ENCODE measurements around the gene NEURL1B.
A peak's percentile ranks its signal among the peaks of the same experiment; 100 is the strongest.

The NEURL1B gene

DNA sequence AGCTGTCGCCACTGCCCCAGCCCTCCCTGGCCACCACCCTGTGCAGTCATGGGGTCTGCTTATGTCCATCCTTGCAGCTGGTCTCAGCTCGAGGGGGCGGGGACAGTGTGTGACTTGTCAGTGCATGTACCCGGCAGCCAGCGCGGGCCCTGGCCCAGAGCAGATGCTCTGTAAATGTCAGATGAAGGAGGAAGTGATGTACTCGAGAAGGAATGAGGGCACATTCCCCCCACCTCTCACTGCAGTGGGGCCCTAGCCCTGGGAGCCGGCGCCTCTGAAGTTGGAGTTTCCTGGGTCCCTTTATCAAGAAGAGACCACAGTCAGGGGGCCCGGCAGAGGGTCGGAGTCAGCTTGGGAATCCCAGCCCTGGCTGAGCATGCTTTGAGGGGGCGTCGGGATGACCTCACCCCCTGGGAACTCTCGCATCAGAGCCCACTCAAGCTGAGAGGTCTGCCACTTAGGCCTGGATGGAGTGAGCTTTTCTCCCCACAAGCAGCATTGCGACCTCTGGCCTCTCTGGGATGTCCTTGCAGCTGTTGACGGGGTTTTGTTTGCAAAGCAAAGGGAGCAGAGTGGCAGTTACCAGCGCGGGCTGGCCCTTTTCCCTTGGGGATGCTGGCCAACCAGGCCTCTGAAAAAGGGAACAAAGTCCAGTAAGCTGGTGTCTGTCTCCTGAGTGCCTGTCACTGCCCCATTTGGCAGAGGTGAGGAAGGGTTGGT lies 19.0 kb downstream of the NEURL1B start:
- Histone ChIP-seq H3K9me3 (ENCODE audit: control insufficient read depth, low read length) (peaks cover 10% of the 10 kb centered on the region), H3K4me1 (ENCODE audit: control insufficient read depth, insufficient read depth, low read length) (peaks cover 5% of the 10 kb centered on the region), H3K4me3 (ENCODE audit: low read length) (no peak overlapping the region), H3K9ac (ENCODE audit: low read length) (no peak overlapping the region), H3K27me3 (replicated peaks; ENCODE audit: control insufficient read depth, insufficient read depth, low read length) (no peaks in the 10 kb centered on the region), H3K36me3 (ENCODE audit: control insufficient read depth, insufficient read depth, low read length, severe bottlenecking) (no peaks in the 10 kb centered on the region)
- peak; percentile 76 for DNase-seq (ENCODE audit: low read depth)

DNA sequence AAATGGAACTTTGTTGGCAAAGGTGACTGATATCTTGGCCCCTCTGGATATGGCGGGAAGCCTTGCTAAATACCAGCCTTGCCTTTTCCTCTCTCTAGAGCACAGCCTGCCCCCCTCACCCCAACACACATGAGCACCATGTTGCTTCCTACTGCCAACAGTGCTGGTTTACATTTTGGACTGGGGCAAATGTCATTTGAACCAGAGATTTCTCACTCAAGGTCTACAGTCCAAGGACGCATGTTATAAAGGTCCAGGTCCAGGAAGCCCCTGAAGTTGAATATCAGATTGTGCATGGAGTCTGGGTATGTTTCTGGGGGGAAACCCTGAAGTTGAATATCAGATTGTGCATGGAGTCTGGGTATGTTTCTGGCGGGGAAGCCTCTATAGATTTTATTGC lies 19.9 kb downstream of the NEURL1B start:
- no peak overlapping the region for H3K4me3 ChIP-seq (ENCODE audit: low read length)
- H3K9ac ChIP-seq (ENCODE audit: low read length): no peak overlapping the region
- H3K27me3 ChIP-seq (replicated peaks; ENCODE audit: control insufficient read depth, insufficient read depth, low read length): no peaks in the 10 kb centered on the region
- peaks cover 5% of the 10 kb centered on the region for H3K4me1 ChIP-seq (ENCODE audit: control insufficient read depth, insufficient read depth, low read length)
- H3K36me3 ChIP-seq (ENCODE audit: control insufficient read depth, insufficient read depth, low read length, severe bottlenecking): no peaks in the 10 kb centered on the region
- no peak for DNase-seq (ENCODE audit: low read depth)
- peaks cover under 1% of the 10 kb centered on the region for H3K9me3 ChIP-seq (ENCODE audit: control insufficient read depth, low read length)

- Histone ChIP-seq H3K27me3 (replicated peaks; ENCODE audit: control insufficient read depth, insufficient read depth, low read length) (no peaks in the 10 kb centered on the region), H3K4me3 (ENCODE audit: low read length) (no peak overlapping the region), H3K9me3 (ENCODE audit: control insufficient read depth, low read length) (no peaks in the 10 kb centered on the region), H3K9ac (ENCODE audit: low read length) (no peak overlapping the region), H3K36me3 (ENCODE audit: control insufficient read depth, insufficient read depth, low read length, severe bottlenecking) (no peaks in the 10 kb centered on the region), H3K4me1 (ENCODE audit: control insufficient read depth, insufficient read depth, low read length) (peaks cover 5% of the 10 kb centered on the region)
- no peak for DNase-seq (ENCODE audit: low read depth)
Measured at GRCh38 chr5:172661526-172661925, 20.5 kb downstream of the NEURL1B start.

DNA sequence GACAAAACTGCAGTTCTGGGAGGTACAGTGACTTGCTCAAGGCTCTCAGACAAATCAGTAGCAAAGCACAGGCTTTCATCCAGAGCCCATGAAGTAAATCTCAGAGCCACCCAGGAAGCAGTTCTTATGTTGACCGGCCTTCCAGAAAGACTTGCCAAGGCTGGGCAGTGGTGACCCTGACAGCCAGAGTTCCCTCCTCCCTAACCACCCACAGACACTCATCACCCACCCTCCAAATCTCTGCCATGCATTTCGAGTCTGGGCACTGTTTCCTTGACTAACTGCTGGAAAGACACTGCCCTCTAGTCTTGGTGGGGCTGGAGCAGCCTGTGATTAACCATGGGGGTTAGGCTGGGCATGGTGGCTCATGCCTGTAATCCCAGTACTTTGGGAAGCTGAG lies 21.5 kb downstream of the NEURL1B start:
- Histone ChIP-seq H3K27me3 (replicated peaks; ENCODE audit: control insufficient read depth, insufficient read depth, low read length) (no peaks in the 10 kb centered on the region), H3K4me3 (ENCODE audit: low read length) (no peak overlapping the region), H3K4me1 (ENCODE audit: control insufficient read depth, insufficient read depth, low read length) (peaks cover 5% of the 10 kb centered on the region), H3K36me3 (ENCODE audit: control insufficient read depth, insufficient read depth, low read length, severe bottlenecking) (no peaks in the 10 kb centered on the region), H3K9ac (ENCODE audit: low read length) (no peak overlapping the region), H3K9me3 (ENCODE audit: control insufficient read depth, low read length) (no peaks in the 10 kb centered on the region)
- no peak for DNase-seq (ENCODE audit: low read depth)

DNA sequence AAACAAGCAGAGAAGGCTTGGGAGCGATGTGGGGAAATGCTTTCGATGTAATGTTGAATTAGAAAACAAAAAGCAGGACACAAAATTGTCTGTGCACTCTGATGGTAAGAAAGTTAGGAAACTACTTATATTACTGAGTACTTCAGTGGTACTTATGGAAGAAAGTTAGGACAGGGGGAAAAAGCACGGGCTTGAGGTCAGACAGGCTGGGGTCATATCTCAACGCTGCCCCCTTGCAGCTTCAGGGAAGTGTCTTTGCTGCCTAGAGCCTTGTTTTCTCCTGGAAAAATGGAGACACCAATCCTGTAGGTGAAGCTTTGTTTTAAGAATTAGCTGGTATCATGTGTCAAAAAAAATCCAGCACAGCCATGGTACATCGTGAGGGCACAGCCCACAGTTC lies 23.0 kb downstream of the NEURL1B start:
- H3K4me3 ChIP-seq (ENCODE audit: low read length): no peak overlapping the region
- no peaks in the 10 kb centered on the region for H3K9me3 ChIP-seq (ENCODE audit: control insufficient read depth, low read length)
- H3K4me1 ChIP-seq (ENCODE audit: control insufficient read depth, insufficient read depth, low read length): peaks cover 5% of the 10 kb centered on the region
- H3K27me3 ChIP-seq (replicated peaks; ENCODE audit: control insufficient read depth, insufficient read depth, low read length): peaks cover 9% of the 10 kb centered on the region
- no peak for DNase-seq (ENCODE audit: low read depth)
- no peak overlapping the region for H3K9ac ChIP-seq (ENCODE audit: low read length)
- no peaks in the 10 kb centered on the region for H3K36me3 ChIP-seq (ENCODE audit: control insufficient read depth, insufficient read depth, low read length, severe bottlenecking)

DNA sequence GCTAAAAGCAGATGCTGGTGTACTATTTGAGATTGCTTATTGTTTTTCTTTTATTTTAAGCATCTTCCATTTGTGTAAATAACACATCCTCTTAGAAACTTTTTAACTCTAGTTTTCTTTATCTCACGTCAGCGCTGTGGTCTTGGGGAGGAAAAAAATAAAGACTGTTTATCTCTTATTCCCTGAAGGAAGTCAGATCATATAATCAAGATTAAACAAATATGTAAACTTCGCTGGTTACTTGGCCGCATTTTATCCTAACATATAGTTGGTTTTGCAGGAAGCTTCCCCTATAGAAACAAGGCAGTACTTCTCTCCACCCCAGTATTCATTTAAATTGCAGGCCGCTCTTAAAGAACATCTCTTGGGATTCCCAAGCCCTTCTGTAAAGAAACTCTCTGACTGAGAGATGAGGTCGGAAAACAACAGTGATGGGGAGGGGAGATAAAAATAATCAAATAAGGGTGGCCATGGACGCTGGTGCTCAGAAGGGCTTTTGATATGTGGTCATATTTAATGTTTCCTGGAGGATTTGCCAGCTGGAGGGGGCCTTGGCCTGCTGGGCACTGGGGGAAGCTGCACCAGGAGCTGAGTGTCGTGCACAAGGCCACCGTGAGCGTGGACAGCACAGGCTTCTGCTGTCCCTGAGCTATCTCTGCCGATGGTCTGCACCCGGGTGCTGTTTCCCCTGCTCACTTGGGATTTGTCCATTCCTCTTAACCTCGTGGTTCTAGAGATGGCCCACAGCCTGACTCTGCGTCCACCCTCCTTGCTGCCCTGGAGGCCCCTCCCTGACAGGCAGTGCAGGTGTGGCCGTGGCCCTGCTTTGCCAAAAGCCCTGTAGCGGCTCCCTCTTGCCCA lies 23.8 kb downstream of the NEURL1B start:
- Histone ChIP-seq H3K4me3 (ENCODE audit: low read length) (no peak overlapping the region), H3K9me3 (ENCODE audit: control insufficient read depth, low read length) (no peaks in the 10 kb centered on the region), H3K36me3 (ENCODE audit: control insufficient read depth, insufficient read depth, low read length, severe bottlenecking) (no peaks in the 10 kb centered on the region), H3K9ac (ENCODE audit: low read length) (no peak overlapping the region), H3K27me3 (replicated peaks; ENCODE audit: control insufficient read depth, insufficient read depth, low read length) (peaks cover 12% of the 10 kb centered on the region), H3K4me1 (ENCODE audit: control insufficient read depth, insufficient read depth, low read length) (peaks cover 5% of the 10 kb centered on the region)
- DNase-seq (ENCODE audit: low read depth): no peak

- Histone ChIP-seq H3K4me1 (ENCODE audit: control insufficient read depth, insufficient read depth, low read length) (no peaks in the 10 kb centered on the region), H3K27me3 (replicated peaks; ENCODE audit: control insufficient read depth, insufficient read depth, low read length) (peaks cover 12% of the 10 kb centered on the region), H3K9ac (ENCODE audit: low read length) (no peak overlapping the region), H3K9me3 (ENCODE audit: control insufficient read depth, low read length) (no peaks in the 10 kb centered on the region), H3K4me3 (ENCODE audit: low read length) (no peak overlapping the region), H3K36me3 (ENCODE audit: control insufficient read depth, insufficient read depth, low read length, severe bottlenecking) (no peaks in the 10 kb centered on the region)
- no peak for DNase-seq (ENCODE audit: low read depth)
Measured at GRCh38 chr5:172666251-172666650, 25.2 kb downstream of the NEURL1B start.

GRCh38 chr5:172667786-172668593 lies 26.9 kb downstream of the NEURL1B start:
- Histone ChIP-seq H3K27me3 (replicated peaks; ENCODE audit: control insufficient read depth, insufficient read depth, low read length) (peaks cover 12% of the 10 kb centered on the region), H3K4me1 (ENCODE audit: control insufficient read depth, insufficient read depth, low read length) (no peaks in the 10 kb centered on the region), H3K36me3 (ENCODE audit: control insufficient read depth, insufficient read depth, low read length, severe bottlenecking) (no peaks in the 10 kb centered on the region), H3K9me3 (ENCODE audit: control insufficient read depth, low read length) (no peaks in the 10 kb centered on the region), H3K9ac (ENCODE audit: low read length) (no peak overlapping the region), H3K4me3 (ENCODE audit: low read length) (no peak overlapping the region)
- no peak for DNase-seq (ENCODE audit: low read depth)

DNA sequence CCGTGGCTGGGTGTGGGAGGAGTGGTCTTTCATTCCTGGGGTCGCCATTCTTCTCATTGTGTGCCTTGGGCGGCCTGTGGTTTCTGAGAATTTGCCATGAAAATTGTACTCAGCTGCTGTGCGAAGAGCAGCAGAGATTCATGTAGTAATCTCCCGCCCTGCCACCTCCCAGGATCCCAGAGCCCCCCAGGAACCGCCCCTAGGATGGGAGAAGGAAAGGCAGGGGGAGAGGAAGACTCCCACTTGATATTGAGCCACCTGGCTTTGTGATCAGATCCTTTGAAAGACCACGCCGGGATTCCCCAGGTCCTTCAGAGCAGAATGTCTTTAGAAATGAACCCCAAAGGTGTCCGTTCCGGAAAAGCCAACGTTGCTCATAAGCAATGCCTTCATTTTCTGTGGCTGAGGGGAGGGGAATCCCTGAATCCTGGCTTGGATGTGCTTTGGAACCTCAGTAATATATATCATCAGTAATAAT lies 27.6 kb downstream of the NEURL1B start:
- H3K9me3 ChIP-seq (ENCODE audit: control insufficient read depth, low read length): no peaks in the 10 kb centered on the region
- DNase-seq (ENCODE audit: low read depth): no peak
- no peaks in the 10 kb centered on the region for H3K4me1 ChIP-seq (ENCODE audit: control insufficient read depth, insufficient read depth, low read length)
- peaks cover 12% of the 10 kb centered on the region for H3K27me3 ChIP-seq (replicated peaks; ENCODE audit: control insufficient read depth, insufficient read depth, low read length)
- H3K36me3 ChIP-seq (ENCODE audit: control insufficient read depth, insufficient read depth, low read length, severe bottlenecking): no peaks in the 10 kb centered on the region
- H3K9ac ChIP-seq (ENCODE audit: low read length): no peak overlapping the region
- no peak overlapping the region for H3K4me3 ChIP-seq (ENCODE audit: low read length)

- no peak overlapping the region for H3K4me3 ChIP-seq (ENCODE audit: low read length)
- no peak for DNase-seq (ENCODE audit: low read depth)
- no peaks in the 10 kb centered on the region for H3K9me3 ChIP-seq (ENCODE audit: control insufficient read depth, low read length)
- H3K9ac ChIP-seq (ENCODE audit: low read length): no peak overlapping the region
- peaks cover 12% of the 10 kb centered on the region for H3K27me3 ChIP-seq (replicated peaks; ENCODE audit: control insufficient read depth, insufficient read depth, low read length)
- H3K4me1 ChIP-seq (ENCODE audit: control insufficient read depth, insufficient read depth, low read length): no peaks in the 10 kb centered on the region
- no peaks in the 10 kb centered on the region for H3K36me3 ChIP-seq (ENCODE audit: control insufficient read depth, insufficient read depth, low read length, severe bottlenecking)
Measured at GRCh38 chr5:172669386-172670004, 28.4 kb downstream of the NEURL1B start.

All from adipocyte (in vitro differentiated cells).